ENCODE data around the gene OR11A1. TPM values are rescaled to one million over a fixed set of nuclear protein-coding genes. Genes with fewer than 3 reads are reported as not detected.

Gene OR11A1
- total RNA-seq, 1 donor = not detected

DNA sequence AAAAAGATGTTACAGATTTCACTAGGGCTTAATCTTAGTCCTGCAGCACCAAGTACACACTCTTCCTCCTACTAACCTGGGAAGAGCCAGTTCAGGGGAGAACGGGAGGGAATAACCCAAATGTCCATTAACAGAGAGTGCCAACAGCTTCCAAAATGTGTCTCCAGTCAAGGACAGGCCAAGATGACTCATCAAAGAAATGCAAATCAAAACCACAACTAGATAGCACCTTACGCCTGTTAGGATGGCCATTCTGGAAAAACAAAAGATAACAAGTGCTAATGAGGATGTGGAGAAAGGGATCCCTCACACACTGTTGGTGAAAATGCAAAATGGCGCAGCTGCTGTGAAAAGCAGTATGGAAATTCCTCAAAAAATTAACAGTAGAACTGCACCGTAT lies 34.7 kb upstream of the OR11A1 start:
- no peak overlapping the region for H3K4me3 ChIP-seq (ENCODE audit: low read depth, low read length)
- TF ChIP-seq CTCF (IDR thresholded peaks at IDR 0.05; ENCODE audit: insufficient read depth, low read length) = no peak
- DNase-seq (ENCODE audit: low read depth) = no peak

- no peak for TF ChIP-seq CTCF (IDR thresholded peaks at IDR 0.05; ENCODE audit: insufficient read depth, low read length)
- H3K4me3 ChIP-seq (ENCODE audit: low read depth, low read length) = no peak overlapping the region
- DNase-seq (ENCODE audit: low read depth) = no peak
Observed at GRCh38 chr6:29490552-29490951, 33.7 kb upstream of the OR11A1 start.

GRCh38 chr6:29490055-29490454 lies 33.2 kb upstream of the OR11A1 start:
- no peak overlapping the region for H3K4me3 ChIP-seq (ENCODE audit: low read depth, low read length)
- no peak for DNase-seq (ENCODE audit: low read depth)
- TF ChIP-seq CTCF (IDR thresholded peaks at IDR 0.05; ENCODE audit: insufficient read depth, low read length) = no peak

DNA sequence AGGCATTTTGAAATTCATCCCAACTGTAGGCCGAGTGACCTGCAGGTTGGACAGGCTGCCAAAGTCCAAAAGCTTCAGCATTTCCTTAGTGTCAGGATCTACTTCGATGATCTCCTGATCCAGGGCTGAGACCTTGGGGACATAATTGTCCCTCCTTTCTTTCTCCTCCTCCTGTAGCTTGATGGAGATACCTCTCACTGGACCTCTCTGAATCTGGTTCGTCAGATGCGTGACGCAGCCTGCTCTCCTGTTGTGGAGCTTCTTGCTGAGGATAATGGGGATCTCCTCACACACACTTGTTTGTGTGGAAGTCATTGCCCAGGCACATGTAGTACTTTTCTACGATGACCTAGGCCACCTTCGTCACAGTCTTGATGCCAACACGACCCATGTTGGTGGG lies 32.4 kb upstream of the OR11A1 start:
- no peak overlapping the region for H3K4me3 ChIP-seq (ENCODE audit: low read depth, low read length)
- TF ChIP-seq CTCF (IDR thresholded peaks at IDR 0.05; ENCODE audit: insufficient read depth, low read length) = no peak
- no peak for DNase-seq (ENCODE audit: low read depth)

DNA sequence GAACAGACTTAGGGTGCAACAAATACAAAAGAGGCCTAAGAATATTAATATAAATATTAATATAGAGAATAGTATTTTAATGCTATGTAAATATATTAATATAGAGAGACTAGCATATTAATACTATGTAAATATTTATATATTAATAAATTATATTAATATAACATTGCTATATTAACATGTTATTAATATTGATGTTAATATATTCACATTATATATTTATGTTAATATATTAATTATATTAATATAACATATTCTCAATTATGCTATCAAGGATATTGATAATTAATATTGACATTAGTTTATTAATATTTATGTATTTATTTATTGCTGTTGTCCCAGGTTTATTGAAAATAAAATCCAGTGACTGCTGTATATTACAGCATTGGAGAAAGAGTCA lies 32.0 kb upstream of the OR11A1 start:
- no peak for DNase-seq (ENCODE audit: low read depth)
- no peak for TF ChIP-seq CTCF (IDR thresholded peaks at IDR 0.05; ENCODE audit: insufficient read depth, low read length)
- H3K4me3 ChIP-seq (ENCODE audit: low read depth, low read length) = no peak overlapping the region

- DNase-seq (ENCODE audit: low read depth) = no peak
- H3K4me3 ChIP-seq (ENCODE audit: low read depth, low read length) = no peak within 1 kb of the TSS
- TF ChIP-seq CTCF (IDR thresholded peaks at IDR 0.05; ENCODE audit: insufficient read depth, low read length) = no peak
Observed at GRCh38 chr6:29487660-29488059, 30.8 kb upstream of the OR11A1 start, which contains the start of gene MAS1L. TSS of gene MAS1L (minus strand) at chr6:29487956. CDS start at chr6:29487902, 54 bp downstream.

DNA sequence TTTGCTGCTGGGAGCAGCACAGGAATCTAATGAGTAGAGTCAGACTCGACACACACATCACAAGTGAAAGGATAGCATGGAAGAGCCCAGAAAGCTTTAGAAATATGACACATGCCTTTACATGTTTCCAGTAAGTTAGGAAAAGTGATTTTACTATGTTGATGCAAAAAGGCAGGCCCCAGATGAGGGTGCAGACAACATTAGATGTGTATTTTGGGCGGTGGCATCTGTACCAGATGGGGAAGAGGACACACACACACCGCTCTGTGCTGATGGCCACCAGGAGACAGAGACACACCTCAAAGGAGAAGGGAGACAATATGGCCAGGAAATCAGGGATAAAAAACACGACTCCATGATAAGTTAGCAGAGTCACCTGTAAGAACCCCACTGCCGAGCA lies 30.3 kb upstream of the OR11A1 start:
- no peak overlapping the region for H3K4me3 ChIP-seq (ENCODE audit: low read depth, low read length)
- DNase-seq (ENCODE audit: low read depth) = no peak
- TF ChIP-seq CTCF (IDR thresholded peaks at IDR 0.05; ENCODE audit: insufficient read depth, low read length) = no peak

Measured in fibroblast of the aortic adventitia (primary cell).